Stimulated activated CD8-positive, alpha-beta memory T cell treated with anti-CD3 and anti-CD28 coated beads, Interleukin-7, amount 100 ng/mL, for 4 hours (primary cell): ENCODE measurements around the gene OGA.

Source experiments
- DNase-seq, 2 donors: peaks; one replicate each; pipeline ENCODE4 v3.0.0-alpha.2; 2020; ENCODE audit warnings: low read depth in 2 of 2

OGA gene

GRCh38 chr10:101837748-101838147 is 19.5 kb upstream of the OGA start:
- no peak for DNase-seq

- DNase-seq, result no peak
Measured at GRCh38 chr10:101835362-101835761, 17.1 kb upstream of the OGA start.

- DNase-seq, result no peak
Measured at GRCh38 chr10:101834341-101834740, 16.1 kb upstream of the OGA start.

- no peak for DNase-seq
Measured at GRCh38 chr10:101833466-101833865, 15.2 kb upstream of the OGA start.

- no peak for DNase-seq
Measured at GRCh38 chr10:101832325-101832771, 14.1 kb upstream of the OGA start.

GRCh38 chr10:101831169-101831811 is 13.0 kb upstream of the OGA start:
- DNase-seq, result no peak

GRCh38 chr10:101830322-101831168 is 12.3 kb upstream of the OGA start:
- peak; percentile 90 for DNase-seq

GRCh38 chr10:101829561-101830315 is 11.5 kb upstream of the OGA start:
- DNase-seq, result peak; percentile 46 to 59

GRCh38 chr10:101828766-101829551 is 10.7 kb upstream of the OGA start:
- no peak for DNase-seq

GRCh38 chr10:101827919-101828600 is 9.8 kb upstream of the OGA start:
- DNase-seq, result no peak

GRCh38 chr10:101826852-101827434 is 8.7 kb upstream of the OGA start:
- no peak for DNase-seq

- no peak for DNase-seq
Measured at GRCh38 chr10:101824736-101825135, 6.5 kb upstream of the OGA start.

GRCh38 chr10:101818872-101819633 is 809 bp upstream of the OGA start:
- DNase-seq, result no peak

GRCh38 chr10:101817337-101818118 is 716 bp downstream of the OGA start:
- DNase-seq, result peak in 1 of 2 donors; percentile 21

GRCh38 chr10:101816913-101817336 is 1.3 kb downstream of the OGA start:
- DNase-seq, result no peak

- no peak for DNase-seq
Measured at GRCh38 chr10:101816376-101816775, 1.9 kb downstream of the OGA start.

- no peak for DNase-seq
Measured at GRCh38 chr10:101814466-101815071, 3.7 kb downstream of the OGA start.

GRCh38 chr10:101812606-101813005 is 5.6 kb downstream of the OGA start:
- no peak for DNase-seq

- DNase-seq, result no peak
Measured at GRCh38 chr10:101807158-101807557, 11.1 kb downstream of the OGA start.
